GM12875 (cell line): ENCODE results near the gene VDAC1.

Experiments
- H3K4me3 ChIP-seq: one replicate; pipeline ENCODE4 v1.5.1; 2011; ENCODE audit warnings: low read depth, low read length, control low read depth
- CTCF ChIP-seq: IDR thresholded peaks from 2 replicates; pipeline ENCODE4 v1.5.1; 2011; ENCODE audit warnings: low read depth, mild to moderate bottlenecking, control low read depth, inconsistent platforms, low read length, moderate library complexity, borderline replicate concordance; ENCODE audit not compliant: insufficient read depth

Gene VDAC1

GRCh38 chr5:134007581-134008265 lies 2.9 kb upstream of the VDAC1 start:
- no peak overlapping the region for H3K4me3 ChIP-seq
- no peak for TF ChIP-seq CTCF

- TF ChIP-seq CTCF, result no peak
- no peak overlapping the region for H3K4me3 ChIP-seq
Measured at GRCh38 chr5:134006115-134006514, 1.3 kb upstream of the VDAC1 start.

- H3K4me3 ChIP-seq, result peak overlapping the region; percentile 88
- no peak for TF ChIP-seq CTCF
Measured at GRCh38 chr5:134005417-134006061, 764 bp upstream of the VDAC1 start.

- TF ChIP-seq CTCF, result no peak
- peak overlapping the region; percentile 88 for H3K4me3 ChIP-seq
Measured at GRCh38 chr5:134003817-134004625, 754 bp downstream of the VDAC1 start.

- TF ChIP-seq CTCF, result no peak
- H3K4me3 ChIP-seq, result peak overlapping the region; percentile 88
Measured at GRCh38 chr5:134003064-134003816, 1.5 kb downstream of the VDAC1 start.

GRCh38 chr5:134001938-134002731 lies 2.6 kb downstream of the VDAC1 start:
- no peak overlapping the region for H3K4me3 ChIP-seq
- no peak for TF ChIP-seq CTCF
